NK-92 (cell line): ENCODE measurements around the gene SPATA20.
A peak's percentile ranks its signal among the peaks of the same experiment; 100 is the strongest.

Experiments
- DNase-seq: peaks from one replicate; lab custom pipeline; 2025; ENCODE audit not compliant: unreplicated experiment; lab: John Stamatoyannopoulos, UW

The SPATA20 gene

GRCh38 chr17:50538549-50539410 is 8.2 kb upstream of the SPATA20 start:
- no peak for DNase-seq

- no peak for DNase-seq
These were observed 7.0 kb upstream of the SPATA20 start for GRCh38 chr17:50539762-50540559.

- DNase-seq: no peak
These were observed 6.2 kb upstream of the SPATA20 start for GRCh38 chr17:50540560-50541401.

GRCh38 chr17:50541402-50541715 is 5.6 kb upstream of the SPATA20 start:
- no peak for DNase-seq

- peak; percentile 19 for DNase-seq
These were observed 5.0 kb upstream of the SPATA20 start for GRCh38 chr17:50541716-50542688.

- DNase-seq: no peak
These were observed 3.9 kb upstream of the SPATA20 start for GRCh38 chr17:50542795-50543774.

GRCh38 chr17:50544516-50544915 is 2.5 kb upstream of the SPATA20 start:
- DNase-seq: no peak

GRCh38 chr17:50545311-50545710 is 1.7 kb upstream of the SPATA20 start:
- no peak for DNase-seq

GRCh38 chr17:50546701-50547034 is 306 bp upstream of the SPATA20 start:
- no peak for DNase-seq

GRCh38 chr17:50547736-50548083 is 736 bp downstream of the SPATA20 start:
- no peak for DNase-seq

GRCh38 chr17:50548831-50549230 is 1.9 kb downstream of the SPATA20 start:
- DNase-seq: no peak

GRCh38 chr17:50549256-50549941 is 2.4 kb downstream of the SPATA20 start:
- DNase-seq: no peak

GRCh38 chr17:50549969-50550368 is 3.0 kb downstream of the SPATA20 start:
- no peak for DNase-seq

GRCh38 chr17:50550661-50551432 is 3.9 kb downstream of the SPATA20 start:
- DNase-seq: no peak

- DNase-seq: no peak
These were observed 4.5 kb downstream of the SPATA20 start for GRCh38 chr17:50551433-50551815.

- no peak for DNase-seq
These were observed 4.9 kb downstream of the SPATA20 start for GRCh38 chr17:50551884-50552283.

- DNase-seq: no peak
These were observed 7.2 kb downstream of the SPATA20 start for GRCh38 chr17:50554201-50554600.

GRCh38 chr17:50556803-50557202 is 9.8 kb downstream of the SPATA20 start:
- no peak for DNase-seq
